Activated T-cell treated with anti-CD3 and anti-CD28 coated beads, Interleukin-2, amount 50 U/mL, for 4 hours (primary cell): ENCODE data around the gene ANKRD24. TPM values are rescaled to one million over a fixed set of nuclear protein-coding genes. Genes with fewer than 3 reads are reported as not detected.
A peak's percentile ranks its signal among the peaks of the same experiment; 100 is the strongest.
"Not testable (repeated sequence)": the region's sequence is repeated elsewhere in the genome, so short reads cannot be mapped to it uniquely, and the experiment has no call there.

Source experiments
- ATAC-seq, 2 donors: fragments of 200-7000 bp; cut with Tn5 transposase; one replicate each; pipeline ENCODE4 v1.10.0; 2021
- DNase-seq: peaks from one replicate; pipeline ENCODE4 v3.0.0-alpha.2; 2020
- H3K27me3 Mint-ChIP-seq: one replicate; pipeline ENCODE4 v1.8.0; 2021; ENCODE audit warnings: low read depth, mixed read lengths
- H3K36me3 Mint-ChIP-seq: one replicate; pipeline ENCODE4 v1.8.0; 2022; ENCODE audit warnings: mixed read lengths; ENCODE audit not compliant: insufficient read depth
- H3K4me1 Mint-ChIP-seq: one replicate; pipeline ENCODE4 v1.8.0; 2021; ENCODE audit warnings: low read depth, mixed read lengths
- H3K4me3 Mint-ChIP-seq: one replicate; pipeline ENCODE4 v1.8.0; 2021; ENCODE audit warnings: mild to moderate bottlenecking, moderate library complexity, mixed read lengths
- H3K9me3 Mint-ChIP-seq: one replicate; pipeline ENCODE4 v1.8.0; 2021; ENCODE audit warnings: mixed read lengths
- total RNA-seq, 3 donors: library from RNA; stranded (reverse); gene quantifications; one replicate each; pipeline ENCODE4 v1.2.1, GENCODE V29; 2021

ANKRD24 gene
- total RNA-seq, 3 donors from 2014 or later, result 0.25 to 0.71 (median 0.26) TPM

DNA sequence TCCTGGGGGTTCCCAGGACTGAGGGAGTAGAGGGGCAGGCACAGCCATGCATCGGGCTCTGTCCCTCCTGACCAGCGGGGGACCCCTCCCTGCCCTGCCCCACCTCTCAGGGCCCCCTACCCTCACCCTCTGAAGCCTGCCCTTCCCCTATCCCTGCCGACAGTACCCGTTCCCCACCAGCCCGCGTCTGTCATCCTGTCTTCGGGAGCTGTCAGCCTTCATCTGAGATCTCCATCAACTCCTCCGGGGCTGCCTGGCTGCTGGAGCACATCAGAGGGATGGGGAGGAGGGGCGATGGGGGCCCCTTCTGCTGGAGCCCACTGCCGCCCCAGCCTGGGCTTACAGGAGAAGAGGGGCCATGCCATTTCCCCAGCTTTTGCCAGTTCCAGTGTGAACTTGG is 90.4 kb downstream of the ANKRD24 start:
- ATAC-seq (peak in 1 of 2 donors; percentile 21), DNase-seq (no peak)
- H3K36me3 Mint-ChIP-seq, result peaks cover 17% of the 10 kb centered on the region
- no peaks in the 10 kb centered on the region for H3K4me1 Mint-ChIP-seq
- no peak overlapping the region for H3K4me3 Mint-ChIP-seq
- H3K27me3 Mint-ChIP-seq, result peaks cover 3% of the 10 kb centered on the region
- H3K9me3 Mint-ChIP-seq, result no peaks in the 10 kb centered on the region

DNA sequence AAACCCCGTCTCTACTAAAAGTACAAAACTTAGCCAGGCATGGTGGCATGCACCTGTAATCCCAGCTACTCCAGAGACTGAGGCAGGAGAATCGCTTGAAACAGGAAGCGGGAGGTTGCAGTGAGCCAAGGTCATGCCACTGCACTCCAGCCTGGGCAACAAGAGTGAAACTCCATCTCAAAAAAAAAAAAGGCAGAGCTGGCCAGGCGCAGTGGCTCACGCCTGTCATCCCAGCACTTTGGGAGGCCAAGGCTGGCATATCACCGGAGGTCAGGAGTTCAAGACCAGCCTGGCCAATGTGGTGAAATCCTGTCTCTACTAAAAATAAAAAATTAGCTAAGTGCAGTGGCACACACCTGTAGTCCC is 91.8 kb downstream of the ANKRD24 start:
- not testable (repeated sequence) for H3K9me3 Mint-ChIP-seq, H3K4me3 Mint-ChIP-seq, H3K4me1 Mint-ChIP-seq, H3K27me3 Mint-ChIP-seq, ATAC-seq, DNase-seq
- H3K36me3 Mint-ChIP-seq, result peaks cover 10% of the 10 kb centered on the region

Other genes starting within 250 kb of the ANKRD24 start
- gene NMRK2, start 249.6 kb upstream of the ANKRD24 start, total RNA-seq, result not detected
- 10 to 100 TPM; 41.6 to 44.3 (median 42.6) TPM for gene DAPK3, start 211.6 kb upstream of the ANKRD24 start, total RNA-seq
- 1,000 to 10,000 TPM; 3,493 to 4,080 (median 3,609) TPM for gene EEF2, start 197.2 kb upstream of the ANKRD24 start, total RNA-seq
- 10 to 100 TPM; 33.9 to 37.0 (median 35.3) TPM for gene PIAS4, start 175.0 kb upstream of the ANKRD24 start, total RNA-seq
- gene ZBTB7A, start 115.8 kb upstream of the ANKRD24 start, total RNA-seq, result 10 to 100 TPM; 46.6 to 49.6 (median 47.4) TPM
- 100 to 1,000 TPM; 136 to 143 (median 139) TPM for gene MAP2K2, start 58.6 kb upstream of the ANKRD24 start, total RNA-seq
- under 1 TPM in 1 of 3 donors, not detected in 2; 0.08 TPM for gene CREB3L3, start 29.1 kb upstream of the ANKRD24 start, total RNA-seq
- gene SIRT6, start 126 bp upstream of the ANKRD24 start, total RNA-seq, result 10 to 100 TPM; 42.9 to 48.2 (median 43.9) TPM
- gene EBI3, start 46.8 kb downstream of the ANKRD24 start, total RNA-seq, result 10 to 100 TPM in 1 of 3 donors, 1 to 10 TPM in 2; 6.3 to 26.2 (median 9.9) TPM
- 10 to 100 TPM; 59.7 to 60.7 (median 59.9) TPM for gene YJU2, start 64.4 kb downstream of the ANKRD24 start, total RNA-seq
- gene SHD, start 96.6 kb downstream of the ANKRD24 start, total RNA-seq, result not detected
- 1 to 10 TPM; 1.9 to 2.7 (median 2.1) TPM for gene TMIGD2, start 119.7 kb downstream of the ANKRD24 start, total RNA-seq
- gene FSD1, start 121.9 kb downstream of the ANKRD24 start, total RNA-seq, result 10 to 100 TPM in 1 of 3 donors, 1 to 10 TPM in 2; 5.9 to 10.4 (median 9.1) TPM
- 10 to 100 TPM; 11.1 to 13.2 (median 12.8) TPM for gene STAP2, start 156.1 kb downstream of the ANKRD24 start, total RNA-seq
- 10 to 100 TPM; 16.0 to 18.6 (median 18.1) TPM for gene MPND, start 160.9 kb downstream of the ANKRD24 start, total RNA-seq
- gene SH3GL1, start 217.9 kb downstream of the ANKRD24 start, total RNA-seq, result 10 to 100 TPM; 50.8 to 52.6 (median 52.2) TPM
- gene CHAF1A, start 220.0 kb downstream of the ANKRD24 start, total RNA-seq, result 10 to 100 TPM; 59.1 to 81.0 (median 64.3) TPM